Dermis blood vessel endothelial cell (primary cell): ENCODE data around the gene COL8A2. TPM values are rescaled to one million over a fixed set of nuclear protein-coding genes. Genes with fewer than 3 reads are reported as not detected.
A peak's percentile ranks its signal among the peaks of the same experiment; 100 is the strongest.

Source experiments
- DNase-seq: peaks from one replicate; pipeline ENCODE4 v3.0.0; 2010
- total RNA-seq: library from RNA; depleted of rRNA; stranded (reverse); fragments of >200 nt; gene quantifications from 2 replicates; pipeline ENCODE4 v1.2.3, GENCODE V29; 2014

COL8A2 gene
- total RNA-seq, 1 donor from 2014 or later = 3.2 TPM

GRCh38 chr1:36088577-36089392 lies 36.2 kb downstream of the COL8A2 start, which contains the start of gene ADPRS:
ADPRS (plus strand) TSS chr1:36088892; CDS start chr1:36088905, 13 bp downstream.
- peak; percentile 95 for DNase-seq

- DNase-seq = no peak
Observed at GRCh38 chr1:36088265-36088576, 36.8 kb downstream of the COL8A2 start.

GRCh38 chr1:36087233-36088123 lies 37.5 kb downstream of the COL8A2 start:
- no peak for DNase-seq

GRCh38 chr1:36086529-36087232 lies 38.3 kb downstream of the COL8A2 start:
- DNase-seq = no peak

- no peak for DNase-seq
Observed at GRCh38 chr1:36085686-36086526, 39.1 kb downstream of the COL8A2 start.

GRCh38 chr1:36085126-36085525 lies 39.9 kb downstream of the COL8A2 start:
- no peak for DNase-seq

GRCh38 chr1:36084497-36085115 lies 40.4 kb downstream of the COL8A2 start:
- peak; percentile 28 for DNase-seq

- DNase-seq = peak; percentile 55
Observed at GRCh38 chr1:36083635-36084496, 41.2 kb downstream of the COL8A2 start, which contains the start of gene TEKT2. TEKT2 (plus strand) TSS chr1:36084094; CDS start chr1:36084922, 828 bp downstream.

- DNase-seq = no peak
Observed at GRCh38 chr1:36083219-36083618, 41.8 kb downstream of the COL8A2 start.

GRCh38 chr1:36081926-36082485 lies 43.0 kb downstream of the COL8A2 start:
- DNase-seq = no peak

- DNase-seq = no peak
Observed at GRCh38 chr1:36080801-36081200, 44.2 kb downstream of the COL8A2 start.

- DNase-seq = no peak
Observed at GRCh38 chr1:36080236-36080635, 44.8 kb downstream of the COL8A2 start.

- DNase-seq = no peak
Observed at GRCh38 chr1:36076979-36077573, 47.9 kb downstream of the COL8A2 start.

- DNase-seq = no peak
Observed at GRCh38 chr1:36070349-36070748, 54.7 kb downstream of the COL8A2 start.

GRCh38 chr1:36068866-36069265 lies 56.2 kb downstream of the COL8A2 start:
- DNase-seq = no peak

- DNase-seq = no peak
Observed at GRCh38 chr1:36067871-36068270, 57.2 kb downstream of the COL8A2 start.

GRCh38 chr1:36062315-36062714 lies 62.7 kb downstream of the COL8A2 start:
- no peak for DNase-seq

GRCh38 chr1:36055706-36056105 lies 69.3 kb downstream of the COL8A2 start:
- DNase-seq = no peak

GRCh38 chr1:36053978-36054377 lies 71.0 kb downstream of the COL8A2 start:
- no peak for DNase-seq

- DNase-seq = no peak
Observed at GRCh38 chr1:36051821-36052220, 73.2 kb downstream of the COL8A2 start.
